Fibroblast of skin of scalp (primary cell): ENCODE results near the gene VASP.
"Not testable (repeated sequence)": the region's sequence is repeated elsewhere in the genome, so short reads cannot be mapped to it uniquely, and the experiment has no call there.

ENCODE experiments used
- DNase-seq: peaks from one replicate; pipeline ENCODE4 v3.0.0-alpha.2; 2013

Gene VASP

DNA sequence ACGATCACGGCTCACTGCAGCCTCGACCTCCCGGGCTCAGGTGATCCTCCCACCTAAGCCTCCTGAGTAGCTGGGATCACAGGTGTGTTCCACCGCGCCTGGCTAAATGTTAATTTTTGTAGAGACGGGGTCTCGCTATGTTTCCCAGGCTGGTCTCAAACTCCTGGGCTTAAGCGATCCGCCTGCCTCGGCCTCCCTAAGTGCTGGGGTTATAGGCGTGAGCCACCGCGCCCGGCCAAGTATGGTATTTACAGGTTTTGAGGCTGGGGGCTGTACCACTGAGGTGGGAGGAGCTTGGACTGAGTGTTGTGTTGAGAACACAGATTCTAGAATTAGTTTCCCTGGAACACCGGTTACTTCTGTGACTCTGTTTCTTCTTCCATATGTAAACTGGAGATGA, 9.5 kb upstream of the VASP start:
- no peak for DNase-seq

GRCh38 chr19:45498411-45499195, 8.7 kb upstream of the VASP start, which contains the start of gene PPM1N:
Gene PPM1N (plus strand): TSS chr19:45498443. CDS start chr19:45498473, 30 bp downstream.
- no peak for DNase-seq

DNA sequence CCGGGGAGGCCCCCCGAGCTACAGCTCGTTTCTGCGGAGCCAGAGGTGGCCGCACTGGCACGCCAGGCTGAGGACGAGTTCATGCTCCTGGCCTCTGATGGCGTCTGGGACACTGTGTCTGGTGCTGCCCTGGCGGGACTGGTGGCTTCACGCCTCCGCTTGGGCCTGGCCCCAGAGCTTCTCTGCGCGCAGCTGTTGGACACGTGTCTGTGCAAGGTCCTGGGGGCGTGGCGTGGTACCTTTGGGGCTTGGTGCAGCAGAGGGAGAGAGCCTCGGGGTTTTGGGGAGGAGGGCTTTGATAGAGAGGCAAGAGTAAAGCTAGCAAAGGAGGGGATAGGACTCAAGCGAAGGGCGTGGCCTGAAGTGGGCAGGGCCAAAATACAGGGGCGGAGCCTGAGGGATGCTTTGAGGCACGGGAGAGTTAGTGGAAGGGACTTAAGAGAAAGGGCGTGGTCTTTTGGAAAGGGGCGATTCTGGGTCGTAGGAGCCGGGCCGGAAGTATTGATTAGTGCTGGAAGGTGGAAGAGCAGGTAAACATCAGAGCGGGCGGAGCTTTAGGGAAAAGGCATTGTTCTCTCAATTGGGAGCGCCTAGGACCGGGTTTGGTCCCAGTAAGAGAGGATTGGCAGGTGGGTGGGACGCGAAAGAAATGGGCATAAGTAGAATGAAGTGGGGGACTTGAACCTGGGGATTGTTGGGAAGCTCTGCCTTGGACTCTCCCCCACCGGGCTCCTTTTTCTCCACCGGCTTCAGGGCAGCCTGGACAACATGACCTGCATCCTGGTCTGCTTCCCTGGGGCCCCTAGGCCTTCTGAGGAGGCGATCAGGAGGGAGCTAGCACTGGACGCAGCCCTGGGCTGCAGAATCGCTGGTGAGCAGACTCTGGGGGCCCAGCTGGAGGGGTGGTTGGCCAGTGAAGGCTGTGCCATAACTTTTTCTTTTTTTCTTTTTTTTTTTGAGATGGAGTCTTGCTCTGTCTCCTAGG, 7.8 kb upstream of the VASP start:
- DNase-seq = no peak

DNA sequence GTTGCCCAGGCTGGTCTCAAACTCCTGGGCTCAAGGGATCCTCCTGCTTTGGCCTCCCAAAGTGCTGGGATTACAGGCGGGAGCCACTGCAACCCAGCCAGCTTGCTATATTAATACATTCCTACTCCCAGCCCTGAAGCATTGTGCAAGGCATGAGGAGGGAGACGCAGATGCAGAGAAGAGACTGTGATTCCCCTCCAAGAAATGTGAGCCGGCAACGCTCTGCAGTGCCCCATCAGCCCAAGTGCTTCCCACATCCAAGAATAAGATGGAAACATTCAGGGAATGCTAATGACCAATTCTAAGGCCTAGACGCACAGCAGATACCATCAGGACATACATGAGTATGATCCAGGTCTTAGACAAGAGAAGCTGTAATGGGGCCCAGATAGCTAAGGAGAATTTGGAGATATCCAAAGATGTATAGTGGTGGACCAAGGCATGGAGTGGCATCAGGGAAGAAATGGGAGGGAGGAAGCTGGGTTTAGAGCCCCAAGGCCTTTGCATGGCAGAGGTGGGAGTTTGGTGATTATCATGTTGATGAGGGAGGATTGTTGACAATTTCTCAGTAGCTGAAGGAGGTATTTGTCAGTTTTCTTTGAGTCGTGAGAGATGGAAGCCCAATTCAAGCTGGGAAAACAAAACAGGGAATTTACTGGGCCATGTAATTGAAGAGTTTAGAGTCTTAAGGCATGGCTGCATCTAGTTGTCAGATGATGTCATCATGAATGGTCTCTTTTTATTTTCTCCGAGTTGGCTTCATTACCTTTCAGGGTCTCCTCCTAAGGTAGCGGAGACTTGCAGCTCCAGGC, 6.2 kb upstream of the VASP start:
- no peak for DNase-seq

GRCh38 chr19:45501730-45502014, 5.6 kb upstream of the VASP start:
- DNase-seq = no peak

GRCh38 chr19:45502111-45502510, 5.2 kb upstream of the VASP start:
- no peak for DNase-seq

DNA sequence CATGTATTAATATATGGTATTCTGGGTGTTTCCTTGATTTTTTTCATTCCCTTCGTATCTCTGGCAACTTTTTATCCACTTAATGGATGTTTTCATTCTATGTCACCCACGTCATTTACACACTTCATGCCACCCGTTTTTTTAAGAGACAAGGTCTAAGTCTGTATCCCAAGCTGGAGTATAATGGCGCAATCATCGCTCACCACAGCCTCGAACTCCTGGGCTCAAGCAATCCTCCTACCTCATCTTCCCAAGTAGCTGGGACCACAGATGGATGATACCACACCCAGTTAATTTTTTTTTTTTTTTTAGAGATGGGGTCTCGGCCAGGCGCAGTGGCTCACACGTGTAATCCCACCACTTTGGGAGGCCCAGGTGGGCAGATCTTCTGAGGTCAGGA, 3.4 kb upstream of the VASP start:
- DNase-seq = no peak

GRCh38 chr19:45505151-45505995, 1.9 kb upstream of the VASP start:
- DNase-seq = peak; percentile 52

GRCh38 chr19:45505996-45506245, 1.4 kb upstream of the VASP start:
- no peak for DNase-seq

DNA sequence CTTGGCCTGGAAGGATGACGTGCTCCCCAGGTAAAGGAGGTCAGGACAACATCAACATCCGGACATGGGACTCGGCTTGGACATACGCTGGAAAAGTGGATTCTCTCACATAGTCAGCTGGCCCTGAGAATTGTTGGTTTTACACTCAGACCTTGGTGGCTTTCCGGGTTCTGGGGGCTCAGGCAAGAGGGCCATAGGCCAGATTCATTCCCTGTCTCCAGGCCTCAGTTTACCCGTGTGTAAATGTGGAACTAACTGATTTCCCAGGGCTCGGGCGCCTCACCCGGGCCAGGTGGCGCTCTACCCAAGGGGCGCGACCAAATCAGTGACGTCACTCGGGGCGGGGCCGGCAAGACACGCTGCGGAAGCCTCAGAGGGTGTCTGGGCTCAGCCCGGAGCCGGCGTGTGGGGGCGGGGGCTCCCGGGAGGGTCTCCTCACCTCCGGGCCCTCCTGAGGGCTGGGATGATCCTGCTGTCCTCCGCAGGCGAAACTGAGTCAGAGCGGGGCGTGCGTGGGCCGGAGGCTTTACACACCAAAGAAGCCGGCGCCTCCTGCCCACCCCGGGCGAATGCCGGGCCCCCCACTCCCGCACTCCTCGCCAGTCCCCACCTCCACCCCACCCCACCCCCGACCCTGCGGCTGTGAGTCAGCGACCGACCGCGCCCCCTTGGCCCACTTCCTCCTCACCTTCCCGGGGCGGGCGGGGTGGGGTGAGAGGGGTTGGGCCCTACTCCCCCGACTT, 862 bp upstream of the VASP start:
- DNase-seq = peak; percentile 90

DNA sequence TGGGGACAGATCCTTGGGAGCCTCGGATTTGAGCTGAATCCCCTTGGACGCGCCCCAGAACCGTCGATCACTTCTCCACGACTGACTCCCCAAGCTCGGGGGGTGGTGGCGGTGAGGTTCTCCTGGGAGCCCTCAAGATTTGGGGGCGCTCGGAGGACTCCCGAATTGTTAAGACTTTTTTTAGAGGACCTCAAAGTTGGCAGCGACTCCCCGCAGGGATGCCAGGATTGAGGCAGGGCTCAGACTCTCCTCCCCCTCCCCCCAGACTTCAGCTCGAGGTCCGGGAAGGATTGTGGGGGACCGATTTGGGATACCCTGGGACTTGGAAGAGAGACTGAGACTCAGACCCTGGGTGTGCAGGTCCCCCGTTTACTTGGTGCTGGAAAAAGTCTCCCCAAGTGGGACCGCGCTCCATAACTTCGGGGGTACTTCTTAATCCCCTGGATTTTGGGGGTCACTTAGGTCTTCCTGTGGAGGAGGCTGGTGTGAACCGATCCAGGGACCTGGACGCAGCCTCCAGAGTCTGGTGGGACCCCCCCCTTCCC, 665 bp downstream of the VASP start:
- DNase-seq = no peak

DNA sequence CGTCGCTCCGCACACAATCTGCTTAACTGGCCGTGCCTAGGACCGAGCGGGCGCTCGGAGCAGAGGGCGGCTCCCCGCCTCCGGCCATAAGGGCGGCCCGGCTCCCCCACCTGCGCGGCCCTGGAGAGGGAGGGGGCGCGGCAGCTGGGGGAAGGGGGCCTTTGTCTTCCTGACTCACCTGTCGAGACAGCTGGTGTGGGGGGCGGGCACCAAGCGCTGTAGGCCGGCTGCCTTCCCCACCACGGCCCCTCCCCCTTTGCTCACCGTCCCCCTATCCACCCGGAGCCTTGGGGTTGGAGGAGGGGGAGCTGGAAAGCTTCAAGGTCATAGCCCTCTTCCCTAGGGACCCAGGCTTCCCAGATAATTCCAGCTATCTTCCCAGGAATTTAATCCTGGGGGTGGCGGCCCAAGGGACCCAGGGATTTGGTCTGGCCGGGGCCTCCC, 1.2 kb downstream of the VASP start:
- DNase-seq = peak; percentile 56

DNA sequence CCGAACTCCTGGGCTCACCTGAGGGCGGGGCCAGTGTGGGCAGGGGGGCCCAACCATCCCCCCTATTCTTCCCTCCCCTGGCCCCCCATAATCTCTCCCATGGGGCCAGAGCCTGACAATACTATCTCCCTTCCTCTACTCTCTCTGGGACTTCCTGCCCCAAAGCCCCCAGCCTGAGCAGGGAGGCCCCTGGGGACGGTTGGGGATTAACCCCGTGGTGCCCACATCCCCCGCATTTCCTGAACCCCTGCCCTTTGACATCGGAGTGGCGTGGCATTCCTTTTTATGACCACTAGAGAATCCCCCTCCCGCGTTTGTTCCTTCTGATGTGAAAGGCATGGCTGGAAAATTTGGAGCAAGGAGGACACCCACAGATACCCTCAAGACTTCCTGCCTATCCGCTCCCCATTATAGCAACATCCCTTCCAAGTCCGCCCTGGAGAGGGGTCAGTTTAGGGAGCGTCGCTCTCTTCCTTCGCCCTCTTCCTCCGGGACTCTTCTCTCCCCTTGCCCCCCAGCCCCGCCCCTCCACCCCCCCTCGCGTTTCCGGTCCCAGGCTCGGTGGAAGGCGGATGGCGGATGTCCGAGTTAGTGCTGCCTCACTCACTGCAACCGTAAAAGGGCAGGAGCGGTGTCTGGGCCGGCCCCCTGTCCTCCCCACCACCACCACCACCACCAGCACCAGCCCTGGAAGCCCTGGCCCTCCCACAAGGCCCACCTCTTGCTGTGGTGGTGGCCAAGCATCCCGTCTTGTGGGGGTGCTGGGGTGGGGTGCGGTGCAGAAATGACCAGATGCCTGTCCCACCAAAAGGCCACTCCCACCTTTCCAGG, 1.8 kb downstream of the VASP start:
- DNase-seq = peak; percentile 84

DNA sequence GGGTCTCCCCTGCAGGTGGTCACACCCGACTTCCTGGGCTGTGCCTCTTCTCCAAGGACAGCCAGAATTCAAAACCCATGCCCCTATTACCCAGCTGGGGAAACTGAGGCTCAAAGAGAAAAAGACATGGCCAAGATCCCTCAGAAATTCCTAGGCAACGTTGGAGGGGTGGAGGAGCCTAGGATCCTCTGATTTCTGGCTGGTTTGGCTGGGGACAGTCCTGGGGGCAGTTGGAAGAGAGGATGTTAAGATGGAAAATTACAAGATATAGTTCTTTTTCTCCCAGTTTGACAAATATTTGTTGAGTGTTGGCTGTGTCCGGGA, 2.4 kb downstream of the VASP start:
- no peak for DNase-seq

DNA sequence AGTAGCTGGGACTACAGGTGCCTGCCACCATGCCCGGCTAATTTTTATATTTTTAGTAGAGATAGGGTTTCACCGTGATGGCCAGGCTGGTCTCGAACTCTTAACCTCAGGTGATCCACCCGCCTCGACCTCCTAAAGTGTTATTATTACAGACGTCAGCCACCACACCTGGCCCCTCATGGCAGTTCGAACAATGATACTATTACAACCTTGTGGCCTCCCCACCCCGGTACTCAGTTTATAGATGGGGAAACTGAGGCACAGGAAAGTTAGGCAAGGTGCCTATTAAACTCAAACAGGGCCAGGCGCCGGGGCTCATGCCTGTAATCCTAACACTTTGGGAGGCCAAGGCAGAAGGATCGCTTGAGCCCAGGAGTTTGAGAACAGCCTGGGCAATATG, 3.1 kb downstream of the VASP start:
- not testable (repeated sequence) for DNase-seq

DNA sequence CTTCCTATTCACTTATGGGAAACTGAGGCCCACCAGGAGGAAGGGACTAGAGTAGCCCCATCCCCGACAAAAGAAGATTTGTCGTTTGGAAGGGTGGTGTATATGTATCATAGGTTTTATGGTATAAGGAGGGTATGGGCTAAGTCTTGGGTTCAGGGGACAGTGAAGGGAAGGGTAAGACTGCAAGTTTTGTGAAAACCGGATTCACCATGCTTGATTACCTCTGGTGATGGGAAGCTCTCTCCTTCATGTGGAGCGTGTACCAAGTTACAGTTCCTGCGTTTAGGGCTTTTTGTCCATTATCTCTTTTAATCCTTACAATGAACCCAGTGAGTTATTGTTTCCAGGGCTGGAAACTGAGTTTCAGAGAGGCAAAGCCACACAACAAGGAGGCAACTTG, 3.8 kb downstream of the VASP start:
- no peak for DNase-seq

- DNase-seq = no peak
Observed at GRCh38 chr19:45512881-45513483, 5.7 kb downstream of the VASP start.

GRCh38 chr19:45514376-45515051, 7.2 kb downstream of the VASP start:
- DNase-seq = no peak

DNA sequence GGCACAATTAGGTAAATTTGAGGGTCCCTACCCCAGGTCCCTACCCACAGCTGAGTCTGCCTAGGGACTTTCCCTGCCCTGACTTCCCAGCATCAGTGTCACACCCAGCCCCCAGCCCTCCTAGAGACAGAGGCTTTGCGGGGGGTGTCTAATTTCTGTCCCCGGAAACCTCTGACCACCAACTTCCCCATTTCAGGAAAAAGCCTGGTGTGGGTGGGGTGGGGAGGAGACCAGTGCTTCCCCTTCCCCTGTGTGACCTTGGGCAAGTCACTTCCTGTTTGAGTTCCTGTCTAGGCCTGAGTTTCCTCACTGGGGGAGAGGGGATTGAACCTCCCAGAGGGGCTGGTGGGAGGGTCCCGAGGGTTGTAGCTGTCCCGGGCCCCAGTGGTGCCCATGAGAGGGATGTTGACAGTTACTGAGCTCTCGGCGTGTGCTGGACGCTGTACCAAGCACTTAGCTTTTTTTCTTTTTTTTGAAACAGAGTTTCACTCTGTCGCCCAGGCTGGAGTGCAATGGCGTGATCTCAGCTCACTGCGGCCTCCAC, 7.9 kb downstream of the VASP start:
- DNase-seq = no peak
